Measurements from ENCODE around the gene GRAP2.

GRAP2 gene

DNA sequence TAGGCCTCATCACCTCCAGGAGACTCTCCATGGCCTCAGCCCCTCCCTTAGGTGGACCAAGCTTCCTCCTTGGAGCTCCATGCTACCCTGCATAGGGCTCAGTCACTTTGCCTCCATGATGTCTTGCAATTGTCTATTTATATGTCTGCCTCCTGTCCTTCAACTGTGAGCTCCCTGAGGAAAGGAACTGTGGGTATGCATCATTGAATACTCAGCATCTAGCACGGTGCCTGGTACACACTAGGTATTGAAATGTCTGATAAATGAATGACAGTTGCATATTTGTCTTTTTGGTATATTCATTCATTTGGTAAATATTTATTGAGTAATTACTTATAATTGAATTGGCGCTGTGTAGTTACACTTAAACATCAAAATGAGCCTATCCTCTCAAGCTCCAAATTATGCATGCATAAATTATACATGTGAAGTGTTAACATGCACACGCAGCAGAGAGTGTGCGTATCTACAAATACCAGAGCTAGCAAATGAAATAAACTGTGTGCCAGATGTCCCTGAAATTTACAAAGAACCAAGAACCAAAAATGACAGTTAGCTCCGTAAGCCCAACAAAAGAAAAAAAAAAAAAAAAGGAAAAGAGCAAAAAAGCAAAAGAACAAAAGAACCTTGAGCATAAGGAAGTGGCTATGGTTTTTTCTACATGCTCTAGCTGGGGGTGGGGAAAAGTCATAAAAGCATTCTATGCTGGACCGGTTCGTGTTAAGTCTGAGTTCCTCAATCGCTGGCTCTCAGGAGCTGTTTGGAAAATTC, 25.2 kb downstream of the GRAP2 start:
- no peak overlapping the region for H3K4me3 ChIP-seq (ENCODE audit: low read depth, low read length)
- peaks cover 89% of the 10 kb centered on the region for H3K27me3 ChIP-seq (ENCODE audit: insufficient read depth, low read length)
- no peaks in the 10 kb centered on the region for H3K79me2 ChIP-seq (ENCODE audit: control insufficient read depth, insufficient read depth, low read length, unreplicated experiment)
- H2AFZ ChIP-seq (ENCODE audit: low read length, unreplicated experiment): no peak overlapping the region
- no peak overlapping the region for H3K27ac ChIP-seq (ENCODE audit: low read depth, low read length)
- H3K36me3 ChIP-seq (ENCODE audit: insufficient read depth, low read length): no peaks in the 10 kb centered on the region
- H3K4me1 ChIP-seq (ENCODE audit: control insufficient read depth, insufficient read depth, low read length, unreplicated experiment): no peaks in the 10 kb centered on the region

DNA sequence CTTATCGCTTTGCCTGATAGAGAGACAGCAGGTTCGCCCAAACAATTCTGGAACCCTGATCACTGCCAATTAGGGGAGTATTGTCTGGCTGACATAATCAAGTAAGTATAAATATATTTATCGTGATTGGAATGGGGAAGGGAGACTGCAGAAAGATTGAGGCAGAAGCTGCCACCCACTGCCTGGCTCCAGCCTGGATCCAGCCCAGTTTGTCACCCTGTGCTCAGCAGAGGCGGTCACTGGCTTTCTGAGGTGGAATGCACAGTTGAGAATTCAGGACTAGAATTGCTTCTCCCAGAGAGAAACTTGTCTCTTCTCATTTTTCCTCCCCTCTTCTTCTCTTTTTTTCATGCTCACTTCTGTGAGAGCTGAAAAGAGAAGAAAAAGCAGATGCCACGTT, 25.9 kb downstream of the GRAP2 start:
- no peaks in the 10 kb centered on the region for H3K36me3 ChIP-seq (ENCODE audit: insufficient read depth, low read length)
- no peaks in the 10 kb centered on the region for H3K4me1 ChIP-seq (ENCODE audit: control insufficient read depth, insufficient read depth, low read length, unreplicated experiment)
- no peak overlapping the region for H3K27ac ChIP-seq (ENCODE audit: low read depth, low read length)
- no peaks in the 10 kb centered on the region for H3K79me2 ChIP-seq (ENCODE audit: control insufficient read depth, insufficient read depth, low read length, unreplicated experiment)
- no peak overlapping the region for H3K4me3 ChIP-seq (ENCODE audit: low read depth, low read length)
- H2AFZ ChIP-seq (ENCODE audit: low read length, unreplicated experiment): no peak overlapping the region
- H3K27me3 ChIP-seq (ENCODE audit: insufficient read depth, low read length): peaks cover 90% of the 10 kb centered on the region

DNA sequence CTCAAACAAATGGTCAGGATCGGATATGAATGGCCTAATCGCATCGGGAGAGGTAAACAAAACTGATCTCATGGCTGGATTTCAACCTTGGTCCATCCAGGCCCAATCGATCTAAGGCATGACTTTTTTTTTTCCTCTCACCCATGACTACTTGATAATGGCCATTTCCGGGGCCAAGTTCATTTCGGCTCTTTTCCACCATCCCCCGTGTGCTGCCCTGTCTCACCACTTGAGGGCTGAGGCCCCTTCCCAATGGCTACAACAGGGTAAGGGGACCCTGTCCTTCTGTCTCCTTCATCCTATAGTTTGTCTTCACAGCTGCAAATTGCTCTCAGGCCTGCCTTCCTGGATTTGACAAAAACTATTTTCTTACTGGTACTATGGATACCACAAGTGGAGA, 26.7 kb downstream of the GRAP2 start:
- Histone ChIP-seq H3K4me1 (ENCODE audit: control insufficient read depth, insufficient read depth, low read length, unreplicated experiment) (no peaks in the 10 kb centered on the region), H3K27me3 (ENCODE audit: insufficient read depth, low read length) (peaks cover 86% of the 10 kb centered on the region), H3K4me3 (ENCODE audit: low read depth, low read length) (no peak overlapping the region), H3K79me2 (ENCODE audit: control insufficient read depth, insufficient read depth, low read length, unreplicated experiment) (no peaks in the 10 kb centered on the region), H3K36me3 (ENCODE audit: insufficient read depth, low read length) (no peaks in the 10 kb centered on the region), H2AFZ (ENCODE audit: low read length, unreplicated experiment) (no peak overlapping the region), H3K27ac (ENCODE audit: low read depth, low read length) (no peak overlapping the region)

DNA sequence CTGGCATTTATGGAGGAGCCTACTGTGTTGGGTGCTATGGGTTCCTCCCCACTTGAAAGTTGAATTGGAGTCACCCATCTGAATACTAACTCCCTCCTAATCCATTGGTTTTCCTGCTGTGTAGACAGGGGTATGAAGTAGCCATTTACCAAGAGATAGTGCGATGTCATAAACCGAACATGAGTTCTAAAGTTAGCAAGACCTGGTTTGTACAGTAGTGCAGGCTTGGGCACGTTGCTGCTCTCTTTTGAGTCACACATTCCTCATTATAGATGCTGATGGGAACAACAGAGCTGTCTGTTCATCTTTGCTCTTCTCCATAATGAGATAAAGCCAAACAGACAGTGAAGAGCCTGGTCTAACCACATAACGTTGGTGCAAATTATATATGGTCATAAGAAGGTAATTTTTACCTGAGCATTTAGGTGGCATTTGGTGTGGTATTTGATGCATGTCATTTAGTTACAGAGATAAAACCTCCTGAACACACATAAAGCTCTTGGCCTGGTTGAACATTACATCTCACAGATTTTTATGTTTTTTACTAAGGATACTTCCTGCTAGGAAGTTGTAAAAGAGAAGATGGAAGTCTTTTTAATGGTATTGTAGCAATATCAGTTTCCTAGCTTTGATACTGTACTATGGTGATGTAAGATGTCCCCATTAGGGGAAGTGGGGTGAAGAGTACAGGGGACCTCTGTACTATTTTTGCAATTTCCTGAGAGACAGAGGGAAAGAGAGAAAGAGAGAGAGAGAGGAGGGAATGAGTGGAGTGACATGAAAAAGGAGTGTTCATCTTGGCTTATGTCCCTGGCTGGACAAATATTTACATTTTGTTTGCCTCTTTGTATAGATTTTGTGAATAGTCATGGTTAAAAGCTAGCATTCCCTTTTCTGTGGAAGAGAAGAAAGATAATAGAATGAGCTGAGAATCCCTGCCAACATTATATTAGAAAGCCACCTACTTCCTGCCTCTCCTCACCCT, 27.9 kb downstream of the GRAP2 start:
- Histone ChIP-seq H2AFZ (ENCODE audit: low read length, unreplicated experiment) (no peak overlapping the region), H3K79me2 (ENCODE audit: control insufficient read depth, insufficient read depth, low read length, unreplicated experiment) (no peaks in the 10 kb centered on the region), H3K27me3 (ENCODE audit: insufficient read depth, low read length) (peaks cover 88% of the 10 kb centered on the region), H3K4me1 (ENCODE audit: control insufficient read depth, insufficient read depth, low read length, unreplicated experiment) (no peaks in the 10 kb centered on the region), H3K36me3 (ENCODE audit: insufficient read depth, low read length) (no peaks in the 10 kb centered on the region), H3K4me3 (ENCODE audit: low read depth, low read length) (no peak overlapping the region), H3K27ac (ENCODE audit: low read depth, low read length) (no peak overlapping the region)

DNA sequence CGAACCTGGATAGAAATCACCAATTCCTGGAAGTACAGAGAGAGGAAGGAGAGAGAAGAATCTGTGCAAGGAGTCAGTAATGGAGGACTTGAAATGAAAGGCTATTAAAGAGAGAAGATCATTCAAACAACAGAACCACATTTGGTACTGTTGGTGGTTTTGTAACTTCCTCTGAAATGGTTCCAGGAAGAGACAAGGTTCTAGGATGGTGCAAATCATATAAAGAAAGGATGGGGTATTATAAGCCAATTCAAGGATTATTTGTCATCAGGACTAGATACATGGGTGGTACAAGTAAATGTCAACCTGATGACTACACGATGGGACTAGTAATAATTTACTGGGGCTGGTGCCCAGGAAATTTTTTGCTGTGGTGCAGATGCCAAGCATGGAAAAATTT, 30.4 kb downstream of the GRAP2 start:
- H3K4me1 ChIP-seq (ENCODE audit: control insufficient read depth, insufficient read depth, low read length, unreplicated experiment): no peaks in the 10 kb centered on the region
- H3K27me3 ChIP-seq (ENCODE audit: insufficient read depth, low read length): peaks cover 88% of the 10 kb centered on the region
- H3K4me3 ChIP-seq (ENCODE audit: low read depth, low read length): no peak overlapping the region

DNA sequence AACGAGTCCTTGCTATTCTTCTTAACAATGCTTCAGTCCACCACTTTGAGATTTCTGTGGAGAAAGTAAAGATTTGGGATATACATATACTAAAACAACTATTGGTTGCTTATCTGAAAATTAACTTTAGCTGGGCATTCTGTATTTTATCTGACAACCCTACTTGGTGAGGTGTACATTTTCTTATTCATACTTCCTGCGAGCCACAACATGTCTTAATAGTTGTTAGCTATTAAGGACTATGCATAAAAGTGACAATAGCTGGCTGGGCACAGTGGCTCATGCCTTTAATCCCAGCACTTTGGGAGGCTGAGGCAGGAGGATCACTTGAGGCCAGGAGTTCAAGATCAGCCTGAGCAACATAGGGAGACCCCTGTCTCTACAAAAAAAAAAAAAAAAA, 31.3 kb downstream of the GRAP2 start:
- Histone ChIP-seq H3K27me3 (ENCODE audit: insufficient read depth, low read length) (peaks cover 85% of the 10 kb centered on the region), H3K36me3 (ENCODE audit: insufficient read depth, low read length) (no peaks in the 10 kb centered on the region), H2AFZ (ENCODE audit: low read length, unreplicated experiment) (no peak overlapping the region), H3K4me3 (ENCODE audit: low read depth, low read length) (no peak overlapping the region), H3K27ac (ENCODE audit: low read depth, low read length) (no peak overlapping the region), H3K4me1 (ENCODE audit: control insufficient read depth, insufficient read depth, low read length, unreplicated experiment) (no peaks in the 10 kb centered on the region), H3K79me2 (ENCODE audit: control insufficient read depth, insufficient read depth, low read length, unreplicated experiment) (no peaks in the 10 kb centered on the region)

More for the DNA sequence above, 30.4 kb downstream of the GRAP2 start:
- H3K79me2 ChIP-seq (ENCODE audit: control insufficient read depth, insufficient read depth, low read length, unreplicated experiment): no peaks in the 10 kb centered on the region
- no peak overlapping the region for H2AFZ ChIP-seq (ENCODE audit: low read length, unreplicated experiment)
- H3K36me3 ChIP-seq (ENCODE audit: insufficient read depth, low read length): no peaks in the 10 kb centered on the region
- no peak overlapping the region for H3K27ac ChIP-seq (ENCODE audit: low read depth, low read length)

DNA sequence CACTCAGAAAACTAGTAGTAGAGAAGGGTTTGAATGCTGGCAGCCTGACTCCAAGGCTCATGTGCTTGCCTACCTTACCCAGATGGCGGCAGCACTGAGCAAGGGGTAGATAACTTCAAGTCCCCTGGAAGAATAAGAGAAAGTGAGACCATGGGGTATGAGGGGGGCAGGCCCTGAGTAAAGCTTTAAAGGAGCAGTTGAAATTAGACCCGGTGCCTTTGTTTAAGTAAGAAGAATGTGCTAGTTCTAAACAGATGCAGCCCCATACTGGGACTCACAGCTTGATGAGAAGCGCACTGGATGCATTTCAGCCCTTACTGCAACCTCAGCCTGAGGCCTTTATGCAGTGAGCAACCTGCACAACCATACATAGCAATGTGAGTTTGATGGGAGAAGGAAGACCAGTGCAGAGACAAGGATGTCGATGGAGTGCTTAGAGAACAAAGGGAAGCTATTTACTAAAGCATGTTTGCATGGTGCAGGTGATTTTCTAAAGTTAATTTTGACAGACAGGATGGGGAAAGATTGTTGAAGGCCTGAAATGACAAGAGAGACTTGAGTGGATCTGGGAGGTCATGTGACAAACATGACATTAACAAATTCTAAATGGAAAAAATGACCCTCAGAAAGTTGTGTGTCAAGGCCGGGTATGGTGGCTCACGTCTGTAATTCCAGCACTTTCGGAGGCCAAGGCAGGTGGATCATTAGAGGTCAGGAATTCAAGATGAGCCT, 32.2 kb downstream of the GRAP2 start:
- Histone ChIP-seq H3K27me3 (ENCODE audit: insufficient read depth, low read length) (peaks cover 85% of the 10 kb centered on the region), H3K4me3 (ENCODE audit: low read depth, low read length) (no peak overlapping the region), H3K4me1 (ENCODE audit: control insufficient read depth, insufficient read depth, low read length, unreplicated experiment) (no peaks in the 10 kb centered on the region), H3K79me2 (ENCODE audit: control insufficient read depth, insufficient read depth, low read length, unreplicated experiment) (no peaks in the 10 kb centered on the region), H3K36me3 (ENCODE audit: insufficient read depth, low read length) (no peaks in the 10 kb centered on the region), H3K27ac (ENCODE audit: low read depth, low read length) (no peak overlapping the region), H2AFZ (ENCODE audit: low read length, unreplicated experiment) (no peak overlapping the region)

DNA sequence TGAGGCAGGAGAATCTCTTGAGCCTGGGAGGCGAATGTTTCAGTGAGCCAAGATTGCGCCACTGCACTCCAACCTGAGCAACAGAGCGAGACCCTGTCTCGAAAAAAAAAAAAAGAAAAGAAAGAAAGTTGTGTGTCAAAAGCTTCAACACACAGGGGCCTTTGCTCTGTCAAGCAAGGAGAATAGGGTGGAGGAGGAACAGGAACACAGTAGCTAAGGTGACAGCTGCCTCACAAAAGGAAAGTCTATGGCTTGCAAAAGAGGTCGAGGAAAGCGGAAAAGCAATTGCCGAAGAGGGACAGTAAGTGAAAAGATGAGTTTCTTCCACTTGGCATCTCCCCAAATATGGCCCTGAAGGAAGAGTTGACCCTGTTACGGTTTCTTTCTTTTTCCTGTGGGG, 32.9 kb downstream of the GRAP2 start:
- no peak overlapping the region for H3K27ac ChIP-seq (ENCODE audit: low read depth, low read length)
- no peak overlapping the region for H2AFZ ChIP-seq (ENCODE audit: low read length, unreplicated experiment)
- H3K79me2 ChIP-seq (ENCODE audit: control insufficient read depth, insufficient read depth, low read length, unreplicated experiment): no peaks in the 10 kb centered on the region
- H3K4me1 ChIP-seq (ENCODE audit: control insufficient read depth, insufficient read depth, low read length, unreplicated experiment): no peaks in the 10 kb centered on the region
- peaks cover 79% of the 10 kb centered on the region for H3K27me3 ChIP-seq (ENCODE audit: insufficient read depth, low read length)
- no peaks in the 10 kb centered on the region for H3K36me3 ChIP-seq (ENCODE audit: insufficient read depth, low read length)
- no peak overlapping the region for H3K4me3 ChIP-seq (ENCODE audit: low read depth, low read length)

DNA sequence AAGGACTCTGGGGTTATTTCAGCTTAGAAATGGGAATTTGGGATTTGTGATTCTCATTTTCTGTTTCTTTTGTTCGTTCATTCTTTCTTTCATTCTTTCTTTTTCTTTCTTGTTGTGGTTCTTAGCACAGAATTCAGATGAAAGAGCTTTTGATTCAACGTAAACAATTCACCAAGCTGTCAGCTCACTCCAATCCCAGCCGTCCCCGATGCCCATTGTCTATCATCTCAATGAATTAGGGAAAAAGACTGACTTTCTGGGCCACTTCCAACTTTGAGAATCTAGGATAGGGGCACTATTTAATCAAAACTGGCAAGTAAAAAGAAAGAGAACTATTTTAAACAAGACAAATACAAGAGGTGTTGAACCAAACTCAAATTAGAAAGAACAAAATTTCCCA, 34.2 kb downstream of the GRAP2 start:
- H3K79me2 ChIP-seq (ENCODE audit: control insufficient read depth, insufficient read depth, low read length, unreplicated experiment): no peaks in the 10 kb centered on the region
- H3K27me3 ChIP-seq (ENCODE audit: insufficient read depth, low read length): peaks cover 67% of the 10 kb centered on the region
- no peak overlapping the region for H2AFZ ChIP-seq (ENCODE audit: low read length, unreplicated experiment)
- no peaks in the 10 kb centered on the region for H3K4me1 ChIP-seq (ENCODE audit: control insufficient read depth, insufficient read depth, low read length, unreplicated experiment)
- H3K36me3 ChIP-seq (ENCODE audit: insufficient read depth, low read length): no peaks in the 10 kb centered on the region
- no peak overlapping the region for H3K4me3 ChIP-seq (ENCODE audit: low read depth, low read length)
- no peak overlapping the region for H3K27ac ChIP-seq (ENCODE audit: low read depth, low read length)

DNA sequence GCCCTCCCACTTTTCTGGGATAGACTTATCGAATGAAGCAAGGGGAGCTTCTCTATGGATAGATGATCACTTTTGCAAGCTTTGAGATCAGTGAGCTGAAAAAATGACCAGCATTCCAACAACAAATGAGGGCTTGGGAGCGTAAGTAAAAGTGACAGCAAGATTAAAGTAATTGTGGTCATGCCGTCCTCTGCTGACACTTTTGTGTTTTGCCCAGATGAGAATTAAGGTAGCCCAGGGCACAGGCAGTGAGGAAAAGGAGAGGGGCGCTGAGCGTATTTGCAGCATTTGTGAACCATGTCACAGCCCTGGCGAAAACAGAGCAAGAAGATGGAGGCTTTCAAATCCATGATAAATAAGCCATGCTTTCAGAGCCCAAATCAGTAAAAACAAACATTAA, 34.7 kb downstream of the GRAP2 start:
- Histone ChIP-seq H3K79me2 (ENCODE audit: control insufficient read depth, insufficient read depth, low read length, unreplicated experiment) (no peaks in the 10 kb centered on the region), H2AFZ (ENCODE audit: low read length, unreplicated experiment) (no peak overlapping the region), H3K27ac (ENCODE audit: low read depth, low read length) (no peak overlapping the region), H3K36me3 (ENCODE audit: insufficient read depth, low read length) (no peaks in the 10 kb centered on the region), H3K4me3 (ENCODE audit: low read depth, low read length) (no peak overlapping the region), H3K27me3 (ENCODE audit: insufficient read depth, low read length) (peaks cover 62% of the 10 kb centered on the region), H3K4me1 (ENCODE audit: control insufficient read depth, insufficient read depth, low read length, unreplicated experiment) (no peaks in the 10 kb centered on the region)

All from ACC112 (cell line).